ENCODE measurements around the gene HEATR5A.

Gene HEATR5A

GRCh38 chr14:31425905-31426304, 5.6 kb upstream of the HEATR5A start:
- no peak for DNase-seq

GRCh38 chr14:31421200-31421599, 850 bp upstream of the HEATR5A start:
- no peak for DNase-seq

GRCh38 chr14:31419967-31420318, 407 bp downstream of the HEATR5A start:
- DNase-seq, result no peak

- DNase-seq, result no peak
Observed at GRCh38 chr14:31419179-31419966, 977 bp downstream of the HEATR5A start.

- DNase-seq, result no peak
Observed at GRCh38 chr14:31418440-31418839, 1.9 kb downstream of the HEATR5A start.

- DNase-seq, result no peak
Observed at GRCh38 chr14:31414190-31414833, 6.0 kb downstream of the HEATR5A start.

- DNase-seq, result no peak
Observed at GRCh38 chr14:31411218-31411727, 9.1 kb downstream of the HEATR5A start.

GRCh38 chr14:31410048-31410650, 10.2 kb downstream of the HEATR5A start:
- no peak for DNase-seq

GRCh38 chr14:31408421-31408820, 11.9 kb downstream of the HEATR5A start:
- DNase-seq, result no peak

- DNase-seq, result no peak
Observed at GRCh38 chr14:31405599-31406232, 14.6 kb downstream of the HEATR5A start.

GRCh38 chr14:31405106-31405505, 15.2 kb downstream of the HEATR5A start:
- no peak for DNase-seq

- no peak for DNase-seq
Observed at GRCh38 chr14:31403707-31404106, 16.6 kb downstream of the HEATR5A start.

- no peak for DNase-seq
Observed at GRCh38 chr14:31402764-31403439, 17.4 kb downstream of the HEATR5A start.

- DNase-seq, result no peak
Observed at GRCh38 chr14:31401369-31401932, 18.9 kb downstream of the HEATR5A start.

GRCh38 chr14:31400031-31400638, 20.2 kb downstream of the HEATR5A start:
- no peak for DNase-seq

- no peak for DNase-seq
Observed at GRCh38 chr14:31395572-31396205, 24.7 kb downstream of the HEATR5A start.

GRCh38 chr14:31395119-31395518, 25.2 kb downstream of the HEATR5A start:
- no peak for DNase-seq

- no peak for DNase-seq
Observed at GRCh38 chr14:31391977-31392503, 28.3 kb downstream of the HEATR5A start.

GRCh38 chr14:31391473-31391872, 28.9 kb downstream of the HEATR5A start:
- no peak for DNase-seq

- no peak for DNase-seq
Observed at GRCh38 chr14:31389946-31390345, 30.4 kb downstream of the HEATR5A start.

- no peak for DNase-seq
Observed at GRCh38 chr14:31388687-31389413, 31.5 kb downstream of the HEATR5A start.

Measured in CD4-positive, alpha-beta T cell treated with Interleukin-4 for 4 hours (primary cell).